NT2/D1 (cell line): ENCODE results near the gene EIF2A.

Experiments used
- YY1 ChIP-seq: IDR thresholded peaks from 2 replicates; pipeline ENCODE4 v1.6.1; 2011; ENCODE audit not compliant: insufficient read length, insufficient read depth
- ZNF274 ChIP-seq: IDR thresholded peaks from 2 replicates; pipeline ENCODE4 v1.6.1; 2011; ENCODE audit warnings: mild to moderate bottlenecking, low read depth, low read length

DNA sequence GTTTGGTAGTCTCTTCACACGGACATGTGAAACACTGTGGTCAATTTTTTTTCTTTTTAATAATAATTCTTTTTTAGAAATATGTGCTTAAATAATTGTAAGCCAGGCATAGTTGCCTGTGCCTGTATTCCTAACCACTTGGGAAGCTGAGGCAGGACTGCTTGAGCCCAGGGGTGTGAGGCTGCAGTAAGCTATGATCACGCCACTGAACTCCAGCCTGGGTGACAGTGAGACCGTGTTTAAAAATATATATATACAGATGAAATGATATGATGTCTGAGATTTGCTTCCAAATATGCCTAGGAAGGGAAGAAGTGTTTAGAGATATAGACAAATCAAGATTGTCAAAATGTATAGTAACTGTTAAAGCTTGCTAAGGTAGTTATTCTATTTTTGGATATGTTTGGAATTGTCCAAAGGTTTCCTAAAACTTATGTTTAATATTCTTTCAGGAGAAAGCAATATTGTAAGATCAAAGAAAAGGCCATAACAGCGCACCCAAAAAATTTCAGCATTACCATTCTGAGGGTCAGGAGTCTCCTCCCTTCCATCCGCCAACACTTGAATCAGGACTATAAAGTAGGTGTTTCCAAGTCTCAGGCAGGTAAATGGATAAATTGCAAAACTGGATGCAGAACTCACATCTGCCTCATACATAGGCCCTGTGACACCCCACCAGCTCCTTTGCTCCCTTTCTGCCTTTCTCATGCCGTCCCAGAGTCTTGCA, 56.0 kb downstream of the EIF2A start:
- TF ChIP-seq ZNF274 (no peak), YY1 (no peak)
